ENCODE results near the gene UTS2R. TPM values are rescaled to one million over a fixed set of nuclear protein-coding genes. Genes with fewer than 3 reads are reported as not detected.

UTS2R gene
- total RNA-seq, 2 experiments from 2014 or later: not detected

DNA sequence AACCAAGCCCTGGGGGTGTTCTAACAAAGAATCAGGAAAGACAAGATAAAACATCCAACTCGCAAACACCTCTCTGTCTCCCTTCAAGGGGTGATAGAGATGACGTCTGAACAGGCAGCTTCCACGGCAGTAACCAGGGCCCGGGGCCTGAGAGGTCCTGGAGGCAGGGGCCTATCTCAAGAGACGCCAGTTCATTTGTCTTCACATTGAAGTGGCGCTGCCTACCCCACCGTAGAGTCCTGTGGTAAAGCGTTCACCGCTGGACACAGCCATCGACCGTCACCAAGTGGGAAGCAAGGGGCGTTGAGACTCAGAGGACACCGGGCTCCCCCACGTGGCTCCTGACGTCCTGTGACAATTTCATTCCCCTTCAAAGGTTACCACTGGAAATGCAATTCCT lies 21.4 kb downstream of the UTS2R start:
- Mint-ChIP-seq H3K4me3 (no peak overlapping the region), H3K27me3 (no peaks in the 10 kb centered on the region), H3K27ac (no peak overlapping the region), H3K9me3 (no peaks in the 10 kb centered on the region), H3K4me1 (ENCODE audit: low read depth) (no peaks in the 10 kb centered on the region), H3K36me3 (ENCODE audit: low read depth) (peaks cover 40% of the 10 kb centered on the region)
- H3K4me3 ChIP-seq (ENCODE audit: low read length): no peak overlapping the region
- no peak overlapping the region for H3K27ac ChIP-seq (ENCODE audit: low read depth in 1 of 2, low read length in 2 of 2)
- ChIA-PET CTCF (no interaction called here), POLR2A (no interaction called here)
- no peaks in the 10 kb centered on the region for H3K4me1 ChIP-seq (ENCODE audit: insufficient read depth, low read length)
- TF ChIP-seq, protein P1, sequence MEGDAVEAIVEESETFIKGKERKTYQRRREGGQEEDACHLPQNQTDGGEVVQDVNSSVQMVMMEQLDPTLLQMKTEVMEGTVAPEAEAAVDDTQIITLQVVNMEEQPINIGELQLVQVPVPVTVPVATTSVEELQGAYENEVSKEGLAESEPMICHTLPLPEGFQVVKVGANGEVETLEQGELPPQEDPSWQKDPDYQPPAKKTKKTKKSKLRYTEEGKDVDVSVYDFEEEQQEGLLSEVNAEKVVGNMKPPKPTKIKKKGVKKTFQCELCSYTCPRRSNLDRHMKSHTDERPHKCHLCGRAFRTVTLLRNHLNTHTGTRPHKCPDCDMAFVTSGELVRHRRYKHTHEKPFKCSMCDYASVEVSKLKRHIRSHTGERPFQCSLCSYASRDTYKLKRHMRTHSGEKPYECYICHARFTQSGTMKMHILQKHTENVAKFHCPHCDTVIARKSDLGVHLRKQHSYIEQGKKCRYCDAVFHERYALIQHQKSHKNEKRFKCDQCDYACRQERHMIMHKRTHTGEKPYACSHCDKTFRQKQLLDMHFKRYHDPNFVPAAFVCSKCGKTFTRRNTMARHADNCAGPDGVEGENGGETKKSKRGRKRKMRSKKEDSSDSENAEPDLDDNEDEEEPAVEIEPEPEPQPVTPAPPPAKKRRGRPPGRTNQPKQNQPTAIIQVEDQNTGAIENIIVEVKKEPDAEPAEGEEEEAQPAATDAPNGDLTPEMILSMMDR (IDR thresholded peaks at IDR 0.05): no peak
- ATAC-seq (ENCODE audit: poor library complexity) (no peak), DNase-seq (no peak)
- no peaks in the 10 kb centered on the region for H3K9me3 ChIP-seq (ENCODE audit: control insufficient read depth in 1 of 2, insufficient read depth in 1 of 2, low read length in 2 of 2)
- H3K36me3 ChIP-seq (ENCODE audit: insufficient read depth, low read length): peaks cover 11% of the 10 kb centered on the region
- H3K27me3 ChIP-seq (ENCODE audit: control insufficient read depth in 1 of 2, insufficient read depth in 2 of 2, low read length in 2 of 2): no peaks in the 10 kb centered on the region
- intact Hi-C loops (cut with DNase I, micrococcal nuclease): no loop called here

DNA sequence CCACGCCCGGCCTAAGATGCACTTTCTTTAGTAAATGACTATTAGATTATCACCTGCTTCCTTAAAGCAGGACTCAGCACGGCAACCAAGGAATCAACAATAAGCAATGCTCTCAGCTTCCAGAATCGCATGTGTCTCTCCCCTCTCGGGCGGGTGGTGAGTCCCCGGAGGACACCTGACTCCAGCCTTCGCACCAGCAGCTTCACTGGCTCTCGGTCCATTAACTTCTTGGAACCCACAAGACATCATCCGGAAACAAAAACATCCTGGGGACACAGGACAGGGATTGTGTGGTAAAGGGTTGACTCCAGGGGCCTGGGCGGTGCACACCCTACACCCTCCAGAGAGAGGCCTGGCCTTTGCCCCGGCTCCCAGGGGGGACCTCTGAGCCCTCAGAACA lies 22.7 kb downstream of the UTS2R start:
- Mint-ChIP-seq H3K36me3 (ENCODE audit: low read depth) (peaks cover 40% of the 10 kb centered on the region), H3K4me3 (no peak overlapping the region), H3K4me1 (ENCODE audit: low read depth) (no peaks in the 10 kb centered on the region), H3K27me3 (no peaks in the 10 kb centered on the region), H3K9me3 (no peaks in the 10 kb centered on the region), H3K27ac (no peak overlapping the region)
- Histone ChIP-seq H3K36me3 (ENCODE audit: insufficient read depth, low read length) (peaks cover 13% of the 10 kb centered on the region), H3K4me1 (ENCODE audit: insufficient read depth, low read length) (no peaks in the 10 kb centered on the region), H3K27me3 (ENCODE audit: control insufficient read depth in 1 of 2, insufficient read depth in 2 of 2, low read length in 2 of 2) (no peaks in the 10 kb centered on the region), H3K9me3 (ENCODE audit: control insufficient read depth in 1 of 2, insufficient read depth in 1 of 2, low read length in 2 of 2) (no peaks in the 10 kb centered on the region), H3K4me3 (ENCODE audit: low read length) (no peak overlapping the region), H3K27ac (ENCODE audit: low read depth in 1 of 2, low read length in 2 of 2) (no peak overlapping the region)
- CTCF ChIA-PET: no interaction called here
- TF ChIP-seq, protein P1 (IDR thresholded peaks at IDR 0.05): no peak
- POLR2A ChIA-PET: no interaction called here
- DNase-seq (no peak), ATAC-seq (ENCODE audit: poor library complexity) (no peak)
- intact Hi-C loops (cut with DNase I, micrococcal nuclease): no loop called here

DNA sequence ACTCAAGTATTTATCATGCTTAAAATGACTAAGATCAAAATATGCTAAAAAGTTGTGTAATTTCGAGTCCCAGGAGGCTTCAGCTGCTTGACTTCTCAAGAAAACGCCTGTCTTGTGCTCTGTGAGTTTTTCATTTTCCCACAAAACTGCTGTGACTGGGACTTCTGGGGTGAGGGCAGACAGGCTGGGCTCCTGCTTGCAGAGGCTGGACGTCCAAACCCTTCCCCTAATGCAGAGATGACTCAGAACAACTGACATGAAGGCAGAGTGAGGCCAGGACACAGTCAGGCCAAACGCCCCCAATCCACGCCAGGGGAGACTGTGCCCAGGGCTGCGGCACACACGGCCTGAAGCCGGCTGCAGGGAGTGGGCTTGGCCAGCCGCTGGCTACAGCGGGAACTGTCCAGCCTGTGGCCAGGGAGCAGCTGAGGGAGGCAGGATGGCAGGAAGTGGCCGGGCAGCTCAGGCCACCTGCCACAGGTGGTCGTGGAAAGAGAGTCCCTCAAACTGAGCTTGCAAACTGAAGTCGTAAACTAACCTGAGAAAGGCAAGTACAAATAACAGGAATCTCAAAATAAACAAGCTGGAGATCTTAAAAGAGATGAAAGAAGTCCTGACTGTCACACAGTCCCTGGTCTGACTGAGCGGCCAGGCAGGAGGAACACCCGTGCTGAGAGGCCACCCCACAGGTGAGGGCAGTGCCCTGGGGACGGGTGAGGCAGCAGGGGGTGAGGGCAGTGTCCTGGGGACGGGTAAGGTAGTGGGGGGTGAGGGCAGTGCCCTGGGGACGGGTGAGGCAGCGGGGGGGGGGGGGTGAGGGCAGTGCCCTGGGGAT lies 25.3 kb downstream of the UTS2R start:
- peaks cover 50% of the 10 kb centered on the region for H3K36me3 Mint-ChIP-seq (ENCODE audit: low read depth)
- TF ChIP-seq, protein P1 (IDR thresholded peaks at IDR 0.05): no peak
- no peaks in the 10 kb centered on the region for H3K9me3 Mint-ChIP-seq
- H3K27ac Mint-ChIP-seq: no peak overlapping the region
- ChIA-PET POLR2A (no interaction called here), CTCF (no interaction called here)
- intact Hi-C loops (cut with DNase I, micrococcal nuclease): no loop called here
- no peaks in the 10 kb centered on the region for H3K27me3 Mint-ChIP-seq
- DNase-seq: no peak
- H3K27ac ChIP-seq (ENCODE audit: low read depth in 1 of 2, low read length in 2 of 2): no peak overlapping the region
- H3K36me3 ChIP-seq (ENCODE audit: insufficient read depth, low read length): peaks cover 13% of the 10 kb centered on the region
- H3K4me1 Mint-ChIP-seq (ENCODE audit: low read depth): peaks cover 13% of the 10 kb centered on the region
- no peaks in the 10 kb centered on the region for H3K9me3 ChIP-seq (ENCODE audit: control insufficient read depth in 1 of 2, insufficient read depth in 1 of 2, low read length in 2 of 2)
- no peak for ATAC-seq (ENCODE audit: poor library complexity)
- H3K27me3 ChIP-seq (ENCODE audit: control insufficient read depth in 1 of 2, insufficient read depth in 2 of 2, low read length in 2 of 2): no peaks in the 10 kb centered on the region
- peaks cover 20% of the 10 kb centered on the region for H3K4me1 ChIP-seq (ENCODE audit: insufficient read depth, low read length)
- no peak overlapping the region for H3K4me3 ChIP-seq (ENCODE audit: low read length)
- no peak overlapping the region for H3K4me3 Mint-ChIP-seq

Measured in CD4-positive, alpha-beta T cell (primary cell).